ENCODE data around the gene COX15.
"Not testable (repeated sequence)": the region's sequence is repeated elsewhere in the genome, so short reads cannot be mapped to it uniquely, and the experiment has no call there.

The COX15 gene

GRCh38 chr10:99740933-99741559, 9.1 kb upstream of the COX15 start:
- no peak for DNase-seq

- DNase-seq: no peak
Measured at GRCh38 chr10:99740260-99740659, 8.3 kb upstream of the COX15 start.

GRCh38 chr10:99734111-99734510, 2.2 kb upstream of the COX15 start:
- DNase-seq: not testable (repeated sequence)

GRCh38 chr10:99733366-99733765, 1.4 kb upstream of the COX15 start:
- DNase-seq: no peak

GRCh38 chr10:99731306-99732032, 458 bp downstream of the COX15 start:
- no peak for DNase-seq

- no peak for DNase-seq
Measured at GRCh38 chr10:99730026-99730425, 1.9 kb downstream of the COX15 start.

GRCh38 chr10:99720387-99720786, 11.5 kb downstream of the COX15 start:
- DNase-seq: no peak

GRCh38 chr10:99714446-99714845, 17.5 kb downstream of the COX15 start:
- no peak for DNase-seq

GRCh38 chr10:99711129-99711719, 20.7 kb downstream of the COX15 start:
- peak; percentile 14 for DNase-seq

- DNase-seq: no peak
Measured at GRCh38 chr10:99709480-99710229, 22.3 kb downstream of the COX15 start.

- DNase-seq: no peak
Measured at GRCh38 chr10:99708428-99709012, 23.4 kb downstream of the COX15 start.

- no peak for DNase-seq
Measured at GRCh38 chr10:99700649-99701048, 31.3 kb downstream of the COX15 start.

- DNase-seq: no peak
Measured at GRCh38 chr10:99698504-99699080, 33.3 kb downstream of the COX15 start.

- DNase-seq: no peak
Measured at GRCh38 chr10:99695761-99696160, 36.2 kb downstream of the COX15 start.

- no peak for DNase-seq
Measured at GRCh38 chr10:99693933-99694583, 37.9 kb downstream of the COX15 start.

- DNase-seq: no peak
Measured at GRCh38 chr10:99689461-99689860, 42.5 kb downstream of the COX15 start.

GRCh38 chr10:99685597-99685967, 46.3 kb downstream of the COX15 start:
- peak; percentile 13 for DNase-seq

GRCh38 chr10:99682752-99683151, 49.2 kb downstream of the COX15 start:
- no peak for DNase-seq
